Measurements from ENCODE around the gene SLC46A1. TPM values are rescaled to one million over a fixed set of nuclear protein-coding genes. Genes with fewer than 3 reads are reported as not detected.
A peak's percentile ranks its signal among the peaks of the same experiment; 100 is the strongest.
"Not testable (repeated sequence)": the region's sequence is repeated elsewhere in the genome, so short reads cannot be mapped to it uniquely, and the experiment has no call there.

Gene SLC46A1
- total RNA-seq: 7.8 and 8.1 TPM in 2 replicates

DNA sequence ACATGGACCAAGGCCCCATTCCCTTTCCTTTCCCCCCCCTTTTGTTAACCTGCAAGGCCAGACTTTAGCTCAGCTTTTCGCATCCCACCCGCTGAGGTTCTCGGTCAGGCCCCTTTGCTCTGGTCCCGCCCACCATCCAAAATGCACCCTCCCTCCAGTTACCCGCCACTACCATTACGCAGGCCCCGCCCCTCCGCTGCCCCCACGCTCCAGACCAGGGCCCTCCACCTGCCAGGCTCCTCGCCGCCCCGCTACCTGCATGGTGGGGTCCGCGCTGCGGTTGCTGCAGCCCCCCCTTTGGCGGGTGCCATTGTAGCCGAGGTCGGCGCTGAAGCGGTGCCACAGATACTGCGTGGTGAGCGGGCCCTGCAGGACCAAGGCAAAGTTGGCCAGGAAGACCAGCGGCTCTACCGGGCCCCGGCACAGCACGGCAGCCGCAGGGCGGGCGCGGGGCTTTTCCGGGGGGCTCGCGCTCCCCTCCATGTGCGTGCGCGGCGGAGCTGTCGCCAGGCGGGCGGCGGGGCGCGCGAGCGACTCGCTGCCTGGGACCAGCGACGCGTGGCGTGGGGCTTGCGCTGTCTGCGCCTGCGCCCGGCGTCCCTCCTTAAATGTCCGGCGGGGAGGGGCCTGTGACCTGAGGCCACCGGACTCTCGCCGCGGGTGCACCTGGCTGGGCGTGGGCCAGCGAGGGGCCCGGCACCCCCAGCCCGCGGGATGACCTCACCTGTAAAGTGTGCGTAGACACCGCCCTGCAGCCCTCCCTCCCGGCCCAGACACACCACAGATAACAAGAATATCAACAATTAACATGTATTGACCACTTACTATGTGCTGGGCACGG, at the start of gene SLC46A1:
Gene SLC46A1 (minus strand): TSS at position 581 of the 841 bp plus-strand sequence. CDS start 98 bp downstream, at position 483.
- peak within 1 kb of the TSS; percentile 44 for H3K27ac Mint-ChIP-seq

DNA sequence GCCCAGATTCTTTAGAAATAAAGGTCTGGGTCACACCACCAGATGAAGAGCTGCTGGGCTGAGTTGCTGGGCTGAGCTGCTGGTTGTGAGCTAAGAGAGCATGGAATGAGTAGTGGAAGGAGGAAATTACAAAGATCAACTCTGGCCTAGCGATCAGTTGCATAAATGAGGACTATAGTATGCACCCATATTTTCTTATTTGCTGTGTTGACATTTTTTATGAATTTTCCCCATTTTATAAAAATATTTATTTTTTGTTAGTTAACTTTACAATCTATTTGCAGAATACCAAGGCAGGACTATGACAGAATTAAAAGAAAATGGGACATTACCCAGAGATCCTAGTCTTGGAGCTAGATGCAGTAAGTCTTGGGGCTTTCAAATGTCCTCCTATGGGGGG, 43.8 kb upstream of the SLC46A1 start:
- no peak for DNase-seq (ENCODE audit: low spot score)
- Mint-ChIP-seq H3K27ac (no peak overlapping the region), H3K27me3 (ENCODE audit: insufficient read depth) (peaks cover 29% of the 10 kb centered on the region), H3K4me1 (ENCODE audit: low read depth) (no peaks in the 10 kb centered on the region), H3K36me3 (ENCODE audit: low read depth) (no peaks in the 10 kb centered on the region), H3K4me3 (no peak overlapping the region), H3K9me3 (no peaks in the 10 kb centered on the region)
- intact Hi-C loops (cut with micrococcal nuclease): no loop called here

More for the DNA sequence above, at the start of gene SLC46A1:
- Mint-ChIP-seq H3K9me3 (no peaks in the 10 kb centered on the region), H3K4me3 (peak within 1 kb of the TSS; percentile 80), H3K36me3 (ENCODE audit: low read depth) (no peaks in the 10 kb centered on the region), H3K4me1 (ENCODE audit: low read depth) (peaks cover 9% of the 10 kb centered on the region), H3K27me3 (ENCODE audit: insufficient read depth) (peaks cover 11% of the 10 kb centered on the region)
- DNase-seq (ENCODE audit: low spot score): peak; percentile 12
- intact Hi-C loops (cut with micrococcal nuclease): loop anchor here (5.0 kb wide), 2 partner anchors 34 to 69 kb away; partner anchors contain the start of genes IFT20, SARM1, TNFAIP1 and VTN

DNA sequence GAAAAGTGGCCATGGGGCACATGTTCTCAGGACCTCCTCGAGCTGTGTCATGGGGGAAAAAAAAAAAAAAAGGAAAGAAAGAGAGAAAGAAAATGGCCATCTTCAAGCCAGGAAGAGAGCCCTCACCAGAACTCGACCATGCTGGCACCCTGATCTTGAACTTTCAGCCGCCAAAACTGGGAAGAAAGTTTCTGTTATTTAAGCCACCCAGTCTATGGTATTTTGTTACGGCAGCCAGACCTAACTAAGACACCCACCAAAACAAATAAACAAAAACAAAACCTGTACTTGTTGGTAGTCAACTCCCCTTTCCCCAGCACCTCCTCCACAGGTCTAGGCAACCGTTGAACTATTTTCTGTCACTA, 41.4 kb upstream of the SLC46A1 start:
- no peak overlapping the region for H3K4me3 Mint-ChIP-seq
- no peak overlapping the region for H3K27ac Mint-ChIP-seq
- H3K36me3 Mint-ChIP-seq (ENCODE audit: low read depth): no peaks in the 10 kb centered on the region
- DNase-seq (ENCODE audit: low spot score): no peak
- H3K27me3 Mint-ChIP-seq (ENCODE audit: insufficient read depth): peaks cover 25% of the 10 kb centered on the region
- intact Hi-C loops (cut with micrococcal nuclease): no loop called here
- no peaks in the 10 kb centered on the region for H3K9me3 Mint-ChIP-seq
- H3K4me1 Mint-ChIP-seq (ENCODE audit: low read depth): no peaks in the 10 kb centered on the region

DNA sequence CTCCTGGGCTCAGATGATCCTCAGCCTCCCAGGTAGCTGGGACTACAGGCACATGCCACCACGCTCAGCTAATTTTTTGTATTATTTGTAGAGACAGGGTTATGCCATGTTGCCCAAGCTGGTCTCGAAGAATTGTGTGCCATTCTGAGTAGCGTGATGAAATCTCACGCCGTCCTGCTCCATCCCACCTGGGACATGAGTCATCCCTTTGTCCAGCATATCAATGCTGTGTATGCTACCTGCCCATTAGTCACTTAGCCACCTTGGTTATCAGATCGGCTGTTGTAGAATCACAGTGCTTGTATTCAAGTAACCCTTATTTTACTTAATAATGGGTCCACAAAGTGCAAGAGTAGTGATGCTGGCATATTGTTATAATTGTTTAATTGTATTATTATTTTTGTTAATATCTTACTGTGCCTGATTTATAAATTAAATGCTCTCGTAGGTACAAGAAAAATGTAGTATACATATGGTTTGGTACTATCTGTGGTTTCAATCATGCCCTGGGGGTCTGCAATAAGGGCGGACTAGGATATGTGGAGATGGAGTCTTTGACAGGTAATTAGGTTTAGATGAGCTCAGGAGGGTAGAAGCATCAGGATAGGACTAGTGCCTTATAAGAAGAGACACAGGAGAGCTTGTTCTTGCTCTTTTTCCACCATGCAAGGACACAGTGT, 40.8 kb upstream of the SLC46A1 start:
- H3K27ac Mint-ChIP-seq: no peak overlapping the region
- intact Hi-C loops (cut with micrococcal nuclease): no loop called here
- H3K4me1 Mint-ChIP-seq (ENCODE audit: low read depth): no peaks in the 10 kb centered on the region
- no peaks in the 10 kb centered on the region for H3K36me3 Mint-ChIP-seq (ENCODE audit: low read depth)
- DNase-seq (ENCODE audit: low spot score): no peak
- H3K4me3 Mint-ChIP-seq: no peak overlapping the region
- peaks cover 24% of the 10 kb centered on the region for H3K27me3 Mint-ChIP-seq (ENCODE audit: insufficient read depth)
- no peaks in the 10 kb centered on the region for H3K9me3 Mint-ChIP-seq

DNA sequence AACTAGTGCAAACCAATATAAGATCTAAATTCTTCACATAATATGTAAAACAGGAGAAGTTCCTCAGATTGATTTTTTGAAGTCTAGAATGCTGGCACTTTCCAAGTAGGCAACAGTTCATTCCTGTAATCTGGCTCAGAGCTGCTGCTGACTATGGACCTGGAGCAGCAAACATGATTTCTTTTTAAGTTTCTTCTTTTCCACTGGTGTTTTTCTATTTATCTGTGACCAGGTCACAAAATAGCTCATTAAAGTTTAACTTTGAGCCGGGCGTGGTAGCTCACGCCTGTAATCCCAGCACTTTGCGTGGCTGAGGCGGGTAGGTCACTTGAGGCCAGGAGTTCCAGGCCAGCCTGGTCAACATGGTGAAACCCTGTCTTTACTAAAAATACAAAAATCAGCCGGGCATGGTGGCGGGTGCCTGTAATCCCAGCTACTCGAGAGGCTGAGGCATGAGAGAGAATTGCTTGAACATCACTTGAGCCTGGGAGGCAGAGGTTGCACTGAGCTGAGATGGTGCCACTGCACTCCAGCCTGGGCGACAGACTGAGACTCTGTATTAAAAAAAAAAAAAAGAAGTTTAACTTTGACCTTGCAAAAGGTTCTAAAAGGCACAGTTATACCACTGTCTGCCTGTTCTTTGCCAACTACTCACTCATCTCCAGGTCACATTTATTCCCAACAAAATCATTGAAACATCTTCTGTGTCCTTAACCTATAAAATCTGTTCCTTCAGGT, 38.1 kb upstream of the SLC46A1 start:
- Mint-ChIP-seq H3K4me3 (no peak overlapping the region), H3K27me3 (ENCODE audit: insufficient read depth) (peaks cover 9% of the 10 kb centered on the region), H3K4me1 (ENCODE audit: low read depth) (no peaks in the 10 kb centered on the region), H3K9me3 (no peaks in the 10 kb centered on the region), H3K27ac (no peak overlapping the region), H3K36me3 (ENCODE audit: low read depth) (no peaks in the 10 kb centered on the region)
- no peak for DNase-seq (ENCODE audit: low spot score)
- intact Hi-C loops (cut with micrococcal nuclease): no loop called here

DNA sequence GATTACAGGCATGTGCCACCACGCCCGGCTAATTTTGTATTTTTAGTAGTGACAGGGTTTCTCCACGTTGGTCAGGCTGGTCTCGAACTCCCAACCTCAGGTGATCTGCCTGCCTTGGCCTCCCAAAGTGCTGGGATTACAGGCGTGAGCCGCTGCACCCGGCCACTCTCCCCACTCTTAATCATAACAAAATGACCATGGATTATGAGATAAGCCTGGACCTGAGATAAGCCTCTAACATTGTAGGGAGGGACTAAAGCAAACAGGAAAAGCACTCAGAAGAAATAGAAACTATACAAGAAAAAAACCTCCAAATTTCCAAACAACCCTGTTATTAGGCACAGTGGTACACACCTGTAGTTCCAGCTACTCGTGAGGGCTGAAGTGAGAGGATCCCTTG, 28.3 kb upstream of the SLC46A1 start:
- H3K36me3 Mint-ChIP-seq (ENCODE audit: low read depth); DNase-seq (ENCODE audit: low spot score); H3K9me3 Mint-ChIP-seq; H3K4me1 Mint-ChIP-seq (ENCODE audit: low read depth); H3K4me3 Mint-ChIP-seq; intact Hi-C loops (cut with micrococcal nuclease); H3K27ac Mint-ChIP-seq: not testable (repeated sequence)
- H3K27me3 Mint-ChIP-seq (ENCODE audit: insufficient read depth): peaks cover 28% of the 10 kb centered on the region

DNA sequence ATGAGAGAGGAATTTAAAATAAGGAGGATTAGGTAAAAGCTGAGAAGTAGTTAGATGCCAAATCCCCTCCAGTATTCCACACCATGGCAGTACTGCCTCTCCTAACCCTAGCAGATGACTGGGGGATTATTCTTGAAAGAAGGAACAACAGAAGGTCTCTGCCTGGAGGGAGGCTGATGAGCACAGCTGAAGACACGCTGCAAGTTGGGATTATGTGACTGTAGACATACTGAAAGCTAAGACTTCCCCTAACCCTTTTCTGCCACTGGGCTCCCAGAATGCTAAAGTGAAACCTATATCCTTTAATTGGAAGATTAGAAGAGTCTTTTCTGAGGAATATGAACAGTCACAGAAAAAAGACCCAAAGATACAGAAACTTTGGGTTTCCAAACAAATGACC, 27.7 kb upstream of the SLC46A1 start:
- no peak overlapping the region for H3K4me3 Mint-ChIP-seq
- intact Hi-C loops (cut with micrococcal nuclease): no loop called here
- H3K27ac Mint-ChIP-seq: no peak overlapping the region
- no peak for DNase-seq (ENCODE audit: low spot score)
- H3K9me3 Mint-ChIP-seq: no peaks in the 10 kb centered on the region
- H3K36me3 Mint-ChIP-seq (ENCODE audit: low read depth): no peaks in the 10 kb centered on the region
- no peaks in the 10 kb centered on the region for H3K4me1 Mint-ChIP-seq (ENCODE audit: low read depth)
- peaks cover 28% of the 10 kb centered on the region for H3K27me3 Mint-ChIP-seq (ENCODE audit: insufficient read depth)

DNA sequence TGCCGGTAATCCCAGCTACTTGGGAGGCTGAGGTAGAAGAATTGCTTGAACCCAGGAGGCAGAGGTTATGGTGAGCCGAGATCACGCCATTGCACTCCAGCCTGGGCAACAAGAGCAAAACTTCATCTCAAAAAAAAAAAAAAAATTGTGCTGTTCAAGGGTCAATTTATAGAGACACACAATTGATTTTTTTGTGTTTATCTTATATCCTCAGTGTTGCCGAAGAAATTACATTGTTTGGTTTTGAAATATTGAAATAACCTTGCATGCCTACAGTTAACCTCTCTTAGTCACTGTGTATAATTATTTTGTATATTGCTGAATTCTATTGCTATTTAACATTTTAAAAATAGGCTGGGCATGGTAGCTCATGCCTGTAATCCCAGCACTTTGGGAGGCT, 22.0 kb upstream of the SLC46A1 start:
- not testable (repeated sequence) for H3K4me1 Mint-ChIP-seq (ENCODE audit: low read depth); H3K9me3 Mint-ChIP-seq; H3K36me3 Mint-ChIP-seq (ENCODE audit: low read depth)

DNA sequence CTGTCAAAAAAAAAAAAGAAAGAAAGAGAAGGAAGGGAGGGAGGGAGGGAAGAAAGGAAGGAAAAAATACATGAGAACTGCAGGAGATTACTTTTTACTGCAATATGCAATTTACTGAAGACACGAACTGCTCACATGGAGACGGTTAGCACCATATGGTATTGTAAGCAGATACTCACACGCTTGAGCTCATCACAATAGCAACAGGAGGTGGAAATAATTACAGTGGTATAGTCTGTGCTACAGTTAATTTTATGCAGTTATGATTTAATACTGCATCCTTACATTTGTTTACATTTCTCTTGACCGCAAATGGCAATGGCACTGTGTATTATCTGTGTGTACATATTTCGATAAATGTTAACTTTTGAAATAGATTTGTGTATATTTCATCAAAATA, 21.4 kb upstream of the SLC46A1 start:
- DNase-seq (ENCODE audit: low spot score): no peak
- peaks cover 23% of the 10 kb centered on the region for H3K27me3 Mint-ChIP-seq (ENCODE audit: insufficient read depth)
- H3K4me1 Mint-ChIP-seq (ENCODE audit: low read depth): no peaks in the 10 kb centered on the region
- intact Hi-C loops (cut with micrococcal nuclease): no loop called here
- no peak overlapping the region for H3K4me3 Mint-ChIP-seq
- no peak overlapping the region for H3K27ac Mint-ChIP-seq
- H3K9me3 Mint-ChIP-seq: no peaks in the 10 kb centered on the region
- H3K36me3 Mint-ChIP-seq (ENCODE audit: low read depth): no peaks in the 10 kb centered on the region

More for the DNA sequence above, 22.0 kb upstream of the SLC46A1 start:
- peaks cover 23% of the 10 kb centered on the region for H3K27me3 Mint-ChIP-seq (ENCODE audit: insufficient read depth)
- H3K4me3 Mint-ChIP-seq; DNase-seq (ENCODE audit: low spot score); H3K27ac Mint-ChIP-seq; intact Hi-C loops (cut with micrococcal nuclease): not testable (repeated sequence)

DNA sequence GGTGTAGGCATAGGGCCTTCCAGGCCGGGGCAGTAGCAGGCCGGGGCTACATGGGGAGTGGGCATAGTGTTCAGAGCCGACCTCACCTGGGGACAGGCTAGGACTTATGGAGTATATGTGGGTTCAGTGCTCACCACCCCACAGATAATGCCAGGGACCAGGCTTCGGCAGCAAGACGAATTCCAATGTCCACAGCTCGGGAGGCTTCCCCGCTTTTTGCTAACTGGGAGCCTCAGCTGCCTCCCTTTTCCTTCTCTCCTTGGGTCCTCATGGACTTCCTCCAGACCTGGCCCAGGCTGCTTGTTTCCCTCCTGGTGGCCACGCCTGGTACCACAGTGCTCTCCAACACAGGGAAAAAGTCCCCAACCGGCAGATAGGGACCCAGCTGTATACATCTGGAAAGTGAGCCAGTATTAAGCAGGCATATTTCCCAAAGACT, 20.1 kb upstream of the SLC46A1 start:
- intact Hi-C loops (cut with micrococcal nuclease): no loop called here
- no peaks in the 10 kb centered on the region for H3K36me3 Mint-ChIP-seq (ENCODE audit: low read depth)
- H3K4me3 Mint-ChIP-seq: no peak overlapping the region
- H3K27ac Mint-ChIP-seq: no peak overlapping the region
- H3K4me1 Mint-ChIP-seq (ENCODE audit: low read depth): no peaks in the 10 kb centered on the region
- no peak for DNase-seq (ENCODE audit: low spot score)
- H3K27me3 Mint-ChIP-seq (ENCODE audit: insufficient read depth): peaks cover 14% of the 10 kb centered on the region
- H3K9me3 Mint-ChIP-seq: no peaks in the 10 kb centered on the region

DNA sequence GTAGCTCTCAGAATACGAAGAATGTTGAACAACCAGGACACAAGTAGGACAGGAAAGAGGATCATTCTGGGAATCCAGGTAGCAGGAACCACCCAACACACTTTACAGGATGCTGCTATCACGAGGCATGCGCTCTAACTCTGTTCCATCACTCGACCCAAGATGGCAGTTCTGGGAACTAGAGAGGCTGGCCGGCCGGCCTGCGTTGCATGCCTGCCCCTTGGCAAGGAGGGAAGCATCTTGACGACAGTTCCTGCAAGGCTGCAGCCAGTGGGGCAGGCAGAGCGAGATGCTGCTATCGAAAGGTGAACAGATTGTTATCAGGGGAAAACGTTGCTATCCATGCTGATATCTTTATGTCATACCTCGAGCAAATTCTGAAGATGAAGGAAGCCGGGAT, 19.2 kb upstream of the SLC46A1 start:
- no peaks in the 10 kb centered on the region for H3K36me3 Mint-ChIP-seq (ENCODE audit: low read depth)
- H3K4me3 Mint-ChIP-seq: no peak overlapping the region
- H3K9me3 Mint-ChIP-seq: no peaks in the 10 kb centered on the region
- intact Hi-C loops (cut with micrococcal nuclease): no loop called here
- peaks cover 10% of the 10 kb centered on the region for H3K27me3 Mint-ChIP-seq (ENCODE audit: insufficient read depth)
- no peaks in the 10 kb centered on the region for H3K4me1 Mint-ChIP-seq (ENCODE audit: low read depth)
- DNase-seq (ENCODE audit: low spot score): no peak
- no peak overlapping the region for H3K27ac Mint-ChIP-seq

DNA sequence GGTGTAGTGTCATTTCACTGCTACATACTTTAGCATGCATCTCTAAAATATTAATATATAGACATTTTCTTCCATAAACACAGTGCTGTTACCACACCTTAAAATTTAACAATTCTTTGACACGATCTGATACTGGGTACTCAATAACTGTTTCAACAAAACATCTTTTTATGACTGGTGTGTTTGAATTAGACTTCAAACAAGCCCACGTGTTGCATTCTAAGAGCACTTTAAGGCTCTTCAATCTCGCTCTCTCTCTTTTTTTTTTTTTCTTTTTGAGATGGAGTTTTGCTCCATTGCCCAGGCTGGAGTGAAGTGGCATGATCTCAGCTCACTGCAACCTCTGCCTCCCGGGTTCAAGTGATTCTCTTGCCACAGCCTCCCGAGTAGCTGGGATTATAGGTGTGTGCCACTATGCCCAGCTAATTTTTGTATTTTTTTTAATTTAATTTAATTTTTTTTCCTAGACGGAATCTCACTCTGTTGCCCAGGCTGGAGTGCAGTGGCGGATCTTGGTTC, 15.8 kb upstream of the SLC46A1 start:
- no peak overlapping the region for H3K4me3 Mint-ChIP-seq
- no peak overlapping the region for H3K27ac Mint-ChIP-seq
- H3K4me1 Mint-ChIP-seq (ENCODE audit: low read depth): no peaks in the 10 kb centered on the region
- DNase-seq (ENCODE audit: low spot score): no peak
- intact Hi-C loops (cut with micrococcal nuclease): no loop called here
- H3K27me3 Mint-ChIP-seq (ENCODE audit: insufficient read depth): peaks cover 12% of the 10 kb centered on the region
- H3K36me3 Mint-ChIP-seq (ENCODE audit: low read depth): no peaks in the 10 kb centered on the region
- no peaks in the 10 kb centered on the region for H3K9me3 Mint-ChIP-seq

All from activated T-helper 1 cell treated with anti-CD3 and anti-CD28 coated beads, Interleukin-12 subunit alpha, Interleukin-12 subunit beta, Interleukin-2, Interleukin-4 antibody, amounts not matched to agents 30 ng/mL and 10 ng/mL and 1 ng/mL, durations not matched to agents 14 hours and 24 hours and 36 hours (primary cell).